Measurements from ENCODE around the gene CTSZ.

CTSZ gene

DNA sequence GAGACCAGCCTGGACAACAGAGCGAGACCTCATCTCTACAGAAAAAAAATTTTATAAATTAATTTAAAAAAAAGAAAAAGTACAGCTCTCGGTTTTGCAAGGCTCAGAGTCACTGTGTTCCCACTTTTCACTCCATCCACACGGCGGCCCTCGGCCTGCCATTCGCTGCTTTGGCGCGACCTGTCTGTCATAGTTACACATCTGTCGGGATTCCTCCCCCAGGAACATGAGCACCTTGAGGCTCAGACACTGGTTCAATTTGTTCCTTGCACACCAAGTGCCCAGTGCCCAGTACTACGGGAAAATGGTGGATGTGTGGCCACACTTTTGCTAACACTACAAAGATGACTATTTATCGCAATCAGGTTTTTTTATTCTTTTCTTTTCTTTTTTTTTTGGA, 8.4 kb downstream of the CTSZ start:
- DNase-seq: no peak
- H3K27ac Mint-ChIP-seq: no peak overlapping the region
- no peak overlapping the region for H3K4me3 Mint-ChIP-seq
- no peaks in the 10 kb centered on the region for H3K9me3 Mint-ChIP-seq
- peaks cover 21% of the 10 kb centered on the region for H3K4me1 Mint-ChIP-seq
- no peak for ATAC-seq
- no peaks in the 10 kb centered on the region for H3K27me3 Mint-ChIP-seq

DNA sequence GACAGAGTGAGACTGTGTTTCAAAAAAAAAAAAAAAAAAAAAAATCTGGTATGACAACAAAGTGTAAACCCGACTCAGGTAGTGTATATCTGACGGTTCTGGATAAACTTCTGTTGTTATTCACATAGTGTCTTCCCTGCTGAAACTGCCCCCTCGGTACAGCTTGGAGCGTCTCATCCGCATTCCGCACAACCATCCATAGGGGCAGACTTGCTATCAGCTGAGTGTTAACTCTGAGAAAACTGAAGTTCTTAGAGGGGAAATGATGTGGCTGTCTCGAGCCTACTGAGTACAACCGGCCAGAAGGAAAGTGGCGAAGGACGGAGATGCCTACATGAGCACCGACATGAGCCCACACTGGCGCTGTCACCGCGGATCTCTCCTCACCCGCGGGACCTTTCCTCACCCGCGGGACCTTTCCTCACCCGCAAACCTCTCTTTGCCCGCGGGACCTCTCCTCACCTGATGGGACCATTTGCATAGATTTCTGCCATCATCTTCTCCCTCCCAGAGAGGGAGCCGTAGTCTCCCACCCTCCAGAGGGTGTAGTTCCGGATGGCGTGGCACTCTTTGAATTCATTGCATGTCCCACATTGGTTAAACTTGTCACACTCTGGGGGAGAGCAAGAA, 9.8 kb downstream of the CTSZ start:
- Mint-ChIP-seq H3K4me3 (no peak overlapping the region), H3K4me1 (peaks cover 9% of the 10 kb centered on the region), H3K27me3 (no peaks in the 10 kb centered on the region), H3K27ac (no peak overlapping the region), H3K9me3 (no peaks in the 10 kb centered on the region)
- DNase-seq (no peak), ATAC-seq (no peak)

DNA sequence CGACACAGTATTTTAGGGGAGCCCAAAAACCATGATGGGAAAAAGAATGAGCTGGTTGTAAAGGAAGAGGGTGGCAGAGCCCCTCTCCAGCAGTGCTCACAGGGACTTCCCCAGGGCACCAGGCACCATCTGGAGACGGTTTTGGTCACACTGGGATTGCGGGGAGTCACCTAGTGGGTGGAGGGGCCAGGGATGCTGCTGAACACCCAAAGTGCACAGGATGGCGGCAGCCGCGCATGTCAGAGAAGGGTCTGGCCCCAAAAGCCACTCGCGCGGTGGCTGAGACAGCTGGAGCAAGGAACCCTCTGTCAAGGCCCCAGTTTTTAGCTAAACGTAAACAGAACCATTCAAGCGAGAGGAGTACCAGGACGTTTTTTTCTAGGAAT, 10.8 kb downstream of the CTSZ start:
- H3K27ac Mint-ChIP-seq: no peak overlapping the region
- H3K4me1 Mint-ChIP-seq: peaks cover 9% of the 10 kb centered on the region

DNA sequence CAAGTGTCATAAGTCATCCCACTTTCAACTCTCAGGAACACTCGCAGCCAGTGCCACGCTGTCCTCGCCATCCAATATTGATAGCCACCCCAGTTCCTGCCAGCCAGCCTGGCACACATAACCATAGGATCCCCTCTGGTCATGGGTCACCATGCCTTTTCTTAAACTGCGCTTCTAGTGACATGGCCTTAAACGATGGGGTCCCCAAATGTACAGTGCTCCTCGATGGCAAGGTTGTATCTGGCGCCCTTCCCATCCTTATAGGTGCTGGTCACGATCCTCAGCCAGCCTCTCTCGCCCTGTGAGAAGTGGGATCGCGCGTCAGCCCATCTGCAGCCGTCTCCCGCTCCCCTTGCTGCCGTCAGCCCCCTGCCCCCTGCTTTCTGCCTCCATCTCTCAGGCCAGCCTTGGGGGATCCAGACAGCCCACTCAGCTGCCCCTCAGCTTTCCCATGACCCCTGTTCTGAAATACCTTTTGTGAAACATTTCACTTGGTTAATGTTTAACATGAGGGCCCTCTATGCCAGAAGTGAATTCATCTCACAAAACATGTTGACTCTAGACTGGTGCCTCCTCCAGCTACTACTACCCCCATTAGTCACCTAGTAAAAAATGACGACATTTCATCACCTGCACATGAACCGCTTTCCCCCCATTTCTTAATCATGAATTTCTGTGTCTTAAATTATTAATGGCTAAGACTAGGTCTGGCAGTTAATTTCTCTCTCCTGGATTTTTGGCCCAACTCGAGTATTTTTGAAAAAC, 11.4 kb downstream of the CTSZ start:
- H3K9me3 Mint-ChIP-seq: no peaks in the 10 kb centered on the region
- H3K4me1 Mint-ChIP-seq: peaks cover 9% of the 10 kb centered on the region
- H3K27me3 Mint-ChIP-seq: no peaks in the 10 kb centered on the region
- DNase-seq: no peak
- H3K4me3 Mint-ChIP-seq: no peak overlapping the region
- no peak for ATAC-seq
- peak overlapping the region in 1 of 2 donors; percentile 86 for H3K27ac Mint-ChIP-seq

More for the DNA sequence above, 10.8 kb downstream of the CTSZ start:
- Mint-ChIP-seq H3K27me3 (no peaks in the 10 kb centered on the region), H3K4me3 (no peak overlapping the region), H3K9me3 (no peaks in the 10 kb centered on the region)
- ATAC-seq (no peak), DNase-seq (no peak)

DNA sequence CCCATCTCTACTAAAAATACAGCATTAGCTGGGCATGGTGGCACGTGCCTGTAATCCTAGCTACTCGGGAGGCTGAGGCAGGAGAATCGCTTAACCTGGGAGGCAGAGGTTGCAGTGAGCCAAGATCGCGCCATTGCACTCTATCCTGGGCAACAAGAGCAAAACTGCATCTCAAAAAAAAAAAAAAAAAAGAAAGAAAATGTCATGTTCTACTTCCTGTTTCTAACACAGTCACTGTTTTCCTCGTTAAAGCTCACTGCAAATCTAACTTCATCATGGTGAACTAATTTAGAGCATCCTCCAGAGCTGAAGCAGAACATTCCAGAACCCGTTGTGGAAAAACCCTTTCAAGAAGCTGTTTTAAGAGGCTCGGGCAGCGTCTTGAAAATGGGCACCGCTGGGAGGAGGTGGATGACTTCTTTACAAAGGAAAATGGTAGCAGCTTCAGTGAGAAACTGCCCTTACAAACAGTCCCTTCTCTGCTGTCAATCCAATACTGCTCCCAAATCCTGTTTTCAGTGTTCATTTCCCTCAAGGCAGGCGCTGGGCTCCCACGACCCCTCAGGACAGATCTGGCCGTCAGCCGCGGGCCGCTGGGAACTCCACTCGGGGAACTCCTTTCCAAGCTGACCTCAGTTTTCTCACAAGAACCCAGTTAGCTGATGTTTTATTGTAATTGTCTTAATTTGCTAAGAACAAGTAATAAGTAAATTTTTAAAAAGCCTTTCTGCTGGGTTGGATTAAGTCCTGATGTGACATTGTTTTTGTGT, 12.5 kb downstream of the CTSZ start:
- DNase-seq (no peak), ATAC-seq (no peak)
- peak overlapping the region in 1 of 2 donors; percentile 87 for H3K27ac Mint-ChIP-seq
- peaks cover 9% of the 10 kb centered on the region for H3K4me1 Mint-ChIP-seq
- no peaks in the 10 kb centered on the region for H3K27me3 Mint-ChIP-seq
- no peaks in the 10 kb centered on the region for H3K9me3 Mint-ChIP-seq
- no peak overlapping the region for H3K4me3 Mint-ChIP-seq

DNA sequence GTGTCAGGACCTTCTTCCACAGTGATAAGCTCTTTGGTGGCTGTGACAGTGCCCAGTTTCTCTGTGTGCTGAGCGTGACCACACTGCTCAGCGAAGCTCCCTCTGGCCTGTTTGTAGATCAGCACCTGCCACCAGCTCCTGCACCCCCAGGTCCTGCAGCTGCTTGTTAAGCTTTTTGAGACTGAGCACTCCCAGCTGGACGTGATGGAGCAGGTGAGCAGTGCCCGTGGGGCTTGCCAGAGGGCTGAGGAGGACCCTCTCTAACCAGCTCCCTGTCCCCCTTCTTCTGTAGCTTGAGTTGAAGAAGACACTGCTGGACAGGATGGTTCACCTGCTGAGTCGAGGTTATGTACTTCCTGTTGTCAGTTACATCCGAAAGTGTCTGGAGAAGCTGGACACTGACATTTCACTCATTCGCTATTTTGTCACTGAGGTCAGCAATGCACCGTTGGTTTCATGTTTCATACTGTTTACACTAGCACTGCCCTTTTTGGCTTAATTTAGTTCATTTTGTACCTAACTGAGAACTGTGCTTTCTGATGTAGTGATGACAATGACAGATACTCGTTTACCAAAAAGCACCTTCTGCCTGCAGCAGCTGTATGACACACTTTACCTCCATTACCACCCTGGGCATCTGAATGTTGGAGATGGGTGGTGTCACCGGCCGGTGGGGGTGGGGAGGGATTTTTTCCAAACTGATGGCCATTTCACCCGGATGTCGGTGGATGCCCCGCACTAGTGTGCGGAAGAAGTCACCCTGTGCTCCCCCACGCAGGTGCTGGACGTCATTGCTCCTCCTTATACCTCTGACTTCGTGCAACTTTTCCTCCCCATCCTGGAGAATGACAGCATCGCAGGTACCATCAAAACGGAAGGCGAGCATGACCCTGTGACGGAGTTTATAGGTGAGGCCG, 13.5 kb downstream of the CTSZ start:
- H3K4me3 Mint-ChIP-seq: no peak overlapping the region
- no peaks in the 10 kb centered on the region for H3K9me3 Mint-ChIP-seq
- DNase-seq (no peak), ATAC-seq (no peak)
- no peaks in the 10 kb centered on the region for H3K27me3 Mint-ChIP-seq
- no peak overlapping the region for H3K27ac Mint-ChIP-seq
- H3K4me1 Mint-ChIP-seq: peaks cover 9% of the 10 kb centered on the region

DNA sequence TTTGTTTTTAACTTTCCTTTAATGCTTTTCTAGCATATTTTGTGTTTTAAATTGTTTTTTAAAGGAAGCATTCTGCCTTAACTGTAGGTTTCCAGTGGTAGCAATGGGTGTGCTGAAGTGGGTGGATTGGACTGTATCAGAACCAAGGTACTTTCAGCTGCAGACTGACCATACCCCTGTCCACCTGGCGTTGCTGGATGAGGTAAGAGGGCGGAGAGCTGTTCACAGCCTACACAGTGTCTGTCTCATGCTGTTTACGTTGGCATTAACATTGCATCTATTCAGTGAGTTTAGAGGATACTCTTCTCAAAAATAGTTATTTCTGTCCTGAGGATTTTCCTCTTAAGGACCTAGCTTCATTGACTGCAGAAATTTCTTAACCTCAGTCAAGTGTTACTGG, 14.1 kb downstream of the CTSZ start:
- peaks cover 9% of the 10 kb centered on the region for H3K4me1 Mint-ChIP-seq
- no peaks in the 10 kb centered on the region for H3K9me3 Mint-ChIP-seq
- no peaks in the 10 kb centered on the region for H3K27me3 Mint-ChIP-seq
- no peak for DNase-seq
- no peak for ATAC-seq
- no peak overlapping the region for H3K4me3 Mint-ChIP-seq
- H3K27ac Mint-ChIP-seq: peak overlapping the region in 1 of 2 donors; percentile 44

DNA sequence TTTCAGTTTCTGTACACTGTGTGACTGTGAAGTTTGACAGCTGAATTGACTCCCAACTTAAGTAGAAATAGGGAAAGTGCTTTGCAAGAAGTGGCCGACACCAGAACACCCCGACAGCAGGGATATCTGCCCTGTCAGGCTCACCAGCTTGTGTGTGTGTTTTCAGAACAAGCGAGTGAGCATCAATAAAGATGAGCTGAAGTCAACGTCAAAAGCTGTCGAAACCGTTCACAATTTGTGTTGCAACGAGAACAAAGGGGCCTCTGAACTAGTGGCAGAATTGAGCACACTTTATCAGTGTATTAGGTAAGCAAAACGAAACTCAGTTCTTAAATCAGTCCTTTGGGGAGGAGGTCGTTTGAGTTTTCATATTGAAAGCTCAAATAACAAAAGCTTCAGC, 15.3 kb downstream of the CTSZ start:
- ATAC-seq: no peak
- Mint-ChIP-seq H3K27me3 (no peaks in the 10 kb centered on the region), H3K4me3 (no peak overlapping the region), H3K27ac (no peak overlapping the region), H3K4me1 (peaks cover 9% of the 10 kb centered on the region), H3K9me3 (no peaks in the 10 kb centered on the region)
- DNase-seq: no peak

DNA sequence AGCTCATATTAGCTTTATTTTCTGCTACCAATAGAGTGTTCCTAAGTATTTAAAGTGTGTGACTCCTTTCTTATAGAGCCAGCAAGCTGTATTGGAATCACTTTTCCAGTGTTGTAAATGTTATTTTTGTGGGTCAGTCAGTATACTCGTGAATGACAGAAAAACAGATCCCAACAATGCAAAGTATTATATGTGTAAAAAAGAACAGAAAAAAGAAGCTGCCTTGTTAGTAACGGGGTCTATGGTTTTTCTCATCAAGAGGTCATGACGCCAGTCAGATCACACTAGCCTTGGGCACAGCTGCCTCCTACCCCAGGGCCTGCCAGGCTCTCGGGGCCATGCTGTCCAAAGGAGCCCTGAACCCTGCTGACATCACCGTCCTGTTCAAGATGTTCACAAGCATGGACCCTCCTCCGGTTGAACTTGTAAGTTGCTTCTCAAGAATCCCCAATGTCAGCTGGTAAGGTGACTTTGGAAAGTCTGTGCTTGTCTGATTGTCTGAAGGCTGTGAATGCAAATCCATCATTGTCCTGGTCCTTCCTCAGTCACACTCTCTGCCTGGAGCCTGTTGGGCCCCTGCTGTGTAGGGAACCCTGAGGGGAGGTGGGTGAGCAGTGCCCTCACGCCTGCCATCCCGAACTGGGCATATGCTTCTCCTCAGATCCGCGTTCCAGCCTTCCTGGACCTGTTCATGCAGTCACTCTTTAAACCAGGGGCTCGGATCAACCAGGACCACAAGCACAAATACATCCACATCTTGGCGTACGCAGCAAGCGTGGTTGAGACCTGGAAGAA, 16.2 kb downstream of the CTSZ start:
- Mint-ChIP-seq H3K27ac (peak overlapping the region in 1 of 2 donors; percentile 59), H3K27me3 (no peaks in the 10 kb centered on the region), H3K4me3 (no peak overlapping the region), H3K4me1 (peaks cover 7% of the 10 kb centered on the region), H3K9me3 (no peaks in the 10 kb centered on the region)
- ATAC-seq (no peak), DNase-seq (no peak)

DNA sequence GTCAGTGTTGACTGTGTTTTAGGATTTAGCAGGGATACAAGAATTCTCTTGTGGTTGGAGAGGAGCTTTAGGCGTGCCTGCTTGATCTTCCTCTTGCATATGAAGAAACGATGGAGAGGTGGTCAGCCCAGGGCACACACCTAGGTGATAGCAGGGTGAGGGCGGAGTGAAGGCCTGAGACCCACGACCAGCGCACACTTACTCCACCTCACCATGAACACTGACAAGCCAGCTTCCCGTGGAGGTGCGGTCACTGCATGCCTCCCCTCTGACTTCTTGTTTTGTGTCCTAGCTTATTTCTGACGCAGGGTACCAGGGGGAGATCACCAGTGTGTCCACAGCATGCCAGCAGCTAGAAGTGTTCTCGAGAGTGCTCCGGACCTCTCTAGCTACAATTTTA, 17.9 kb downstream of the CTSZ start:
- peaks cover 6% of the 10 kb centered on the region for H3K4me1 Mint-ChIP-seq
- H3K4me3 Mint-ChIP-seq: no peak overlapping the region
- H3K9me3 Mint-ChIP-seq: no peaks in the 10 kb centered on the region
- ATAC-seq (no peak), DNase-seq (no peak)
- H3K27ac Mint-ChIP-seq: no peak overlapping the region
- H3K27me3 Mint-ChIP-seq: no peaks in the 10 kb centered on the region

DNA sequence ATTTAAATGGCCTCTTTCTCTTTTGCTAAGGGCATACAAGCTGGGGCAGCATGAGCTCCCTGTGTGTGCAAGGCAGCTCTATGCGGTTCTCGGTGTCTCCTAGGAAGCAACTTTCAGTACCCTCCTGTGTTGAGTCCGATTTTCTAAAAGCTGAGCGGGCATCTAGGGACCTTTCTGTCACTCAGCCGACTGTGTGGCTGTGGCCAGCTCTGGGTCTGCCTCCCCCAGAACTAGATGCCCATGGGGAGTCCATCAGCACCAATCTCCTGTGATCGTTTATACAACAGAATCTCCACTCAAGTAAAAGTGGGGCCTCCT, 18.5 kb downstream of the CTSZ start:
- Mint-ChIP-seq H3K9me3 (no peaks in the 10 kb centered on the region), H3K4me1 (peaks cover 13% of the 10 kb centered on the region), H3K27ac (no peak overlapping the region), H3K27me3 (no peaks in the 10 kb centered on the region), H3K4me3 (no peak overlapping the region)
- no peak for DNase-seq
- no peak for ATAC-seq

DNA sequence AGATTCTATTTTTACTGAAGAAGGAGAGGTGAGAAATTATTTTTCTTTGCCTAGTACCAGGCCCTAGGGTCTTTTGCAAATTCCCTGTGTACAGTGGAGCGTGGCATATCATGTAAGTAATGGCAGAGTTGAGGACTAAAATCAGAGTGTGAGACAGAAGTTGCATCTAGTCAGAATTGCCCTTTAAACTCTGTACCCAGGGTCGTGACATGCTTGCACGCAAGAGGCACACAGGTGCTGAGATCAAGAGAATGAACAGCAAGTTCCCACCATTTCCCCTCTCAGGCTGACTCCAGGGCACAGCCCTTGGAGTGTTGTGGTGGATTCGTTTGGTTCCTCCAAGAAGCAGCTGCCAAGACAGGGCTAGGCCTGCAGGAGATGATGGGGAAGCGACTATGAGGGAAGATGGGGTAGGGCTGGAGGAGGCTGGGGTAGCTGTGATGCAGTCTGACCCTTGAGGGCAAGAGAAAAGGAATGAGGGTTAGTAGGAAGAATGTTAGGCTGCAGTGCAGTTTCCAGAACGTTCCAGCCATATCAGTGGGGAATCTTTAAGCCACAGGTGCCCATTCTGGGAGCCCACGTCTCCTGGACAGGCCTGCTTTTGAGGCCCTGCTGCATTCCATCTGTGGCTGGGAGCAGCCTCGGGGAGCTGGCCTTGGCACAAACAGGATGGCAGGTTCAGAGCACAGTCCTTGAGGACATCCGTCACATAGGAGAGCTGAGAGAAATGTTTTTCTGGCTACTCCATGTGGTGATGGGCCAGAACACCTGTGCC, 19.1 kb downstream of the CTSZ start:
- no peak for ATAC-seq
- H3K9me3 Mint-ChIP-seq: no peaks in the 10 kb centered on the region
- peaks cover 19% of the 10 kb centered on the region for H3K4me1 Mint-ChIP-seq
- no peaks in the 10 kb centered on the region for H3K27me3 Mint-ChIP-seq
- no peak overlapping the region for H3K4me3 Mint-ChIP-seq
- no peak for DNase-seq
- H3K27ac Mint-ChIP-seq: no peak overlapping the region

DNA sequence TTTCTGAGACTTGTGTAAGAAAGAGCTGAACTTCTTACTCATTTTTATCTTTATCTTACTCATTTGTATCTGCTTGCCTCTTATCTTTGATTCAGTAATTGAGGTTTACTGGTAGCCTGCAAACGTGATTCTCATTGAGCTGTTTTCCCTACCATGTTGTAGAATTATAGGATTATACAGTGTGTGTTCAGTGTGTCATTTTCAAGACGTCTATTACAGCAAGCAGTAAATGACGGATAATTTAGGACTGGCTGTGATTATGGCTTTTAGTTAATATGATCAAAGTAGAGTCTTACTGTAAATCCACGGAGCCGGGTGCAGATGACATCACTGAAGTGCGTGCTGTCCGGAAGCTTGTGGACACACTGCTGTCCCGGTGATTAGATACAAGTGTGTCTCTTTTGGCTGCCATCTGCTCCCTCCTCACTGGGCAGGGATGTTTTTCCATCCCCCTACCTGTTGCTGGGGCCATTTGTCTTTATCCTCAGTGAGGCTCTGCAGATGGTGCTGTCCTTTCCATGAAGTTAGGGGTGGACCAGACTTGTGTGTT, 20.0 kb downstream of the CTSZ start:
- Mint-ChIP-seq H3K4me3 (no peak overlapping the region), H3K27ac (no peak overlapping the region), H3K9me3 (no peaks in the 10 kb centered on the region), H3K4me1 (peaks cover 28% of the 10 kb centered on the region), H3K27me3 (no peaks in the 10 kb centered on the region)
- DNase-seq (no peak), ATAC-seq (no peak)
